HPDE6-E6E7 (cell line): ENCODE results near the gene EGFLAM.
A peak's percentile ranks its signal among the peaks of the same experiment; 100 is the strongest.
"Not testable (repeated sequence)": the region's sequence is repeated elsewhere in the genome, so short reads cannot be mapped to it uniquely, and the experiment has no call there.

ENCODE experiments used
- DNase-seq: peaks from one replicate; pipeline ENCODE4 v3.0.0; 2011; ENCODE audit warnings: missing footprints; ENCODE audit errors: extremely low spot score

Gene EGFLAM

GRCh38 chr5:38329132-38329715, 70.9 kb downstream of the EGFLAM start:
- peak; percentile 31 for DNase-seq

- DNase-seq: no peak
These were observed 71.8 kb downstream of the EGFLAM start for GRCh38 chr5:38330207-38330606.

- no peak for DNase-seq
These were observed 73.5 kb downstream of the EGFLAM start for GRCh38 chr5:38331831-38332230.

- DNase-seq: not testable (repeated sequence)
These were observed 74.8 kb downstream of the EGFLAM start for GRCh38 chr5:38333181-38333580.

GRCh38 chr5:38338455-38338854, 80.1 kb downstream of the EGFLAM start:
- DNase-seq: no peak

- no peak for DNase-seq
These were observed 81.1 kb downstream of the EGFLAM start for GRCh38 chr5:38339446-38339845.

- DNase-seq: no peak
These were observed 82.7 kb downstream of the EGFLAM start for GRCh38 chr5:38341056-38341455.

- DNase-seq: no peak
These were observed 83.3 kb downstream of the EGFLAM start for GRCh38 chr5:38341641-38342040.

GRCh38 chr5:38342261-38342660, 83.9 kb downstream of the EGFLAM start:
- DNase-seq: no peak

- DNase-seq: no peak
These were observed 86.5 kb downstream of the EGFLAM start for GRCh38 chr5:38344891-38345290.

- no peak for DNase-seq
These were observed 88.2 kb downstream of the EGFLAM start for GRCh38 chr5:38346593-38346992.

- DNase-seq: no peak
These were observed 88.8 kb downstream of the EGFLAM start for GRCh38 chr5:38347040-38347763.

GRCh38 chr5:38347896-38348295, 89.5 kb downstream of the EGFLAM start:
- no peak for DNase-seq

- no peak for DNase-seq
These were observed 102.1 kb downstream of the EGFLAM start for GRCh38 chr5:38360323-38361061.

GRCh38 chr5:38362713-38363112, 104.4 kb downstream of the EGFLAM start:
- no peak for DNase-seq

GRCh38 chr5:38364825-38365224, 106.5 kb downstream of the EGFLAM start:
- DNase-seq: no peak

GRCh38 chr5:38367410-38367809, 109.1 kb downstream of the EGFLAM start:
- no peak for DNase-seq

- no peak for DNase-seq
These were observed 109.6 kb downstream of the EGFLAM start for GRCh38 chr5:38367966-38368365.

GRCh38 chr5:38369692-38370091, 111.3 kb downstream of the EGFLAM start:
- DNase-seq: no peak

- no peak for DNase-seq
These were observed 112.2 kb downstream of the EGFLAM start for GRCh38 chr5:38370358-38371100.

- DNase-seq: no peak
These were observed 113.2 kb downstream of the EGFLAM start for GRCh38 chr5:38371596-38371995.

GRCh38 chr5:38373743-38374142, 115.4 kb downstream of the EGFLAM start:
- no peak for DNase-seq
